GM03348 (cell line): ENCODE data around the gene TACC3.

Experiments used
- DNase-seq: peaks from one replicate; pipeline ENCODE4 v3.0.0; 2012; ENCODE audit warnings: low spot score

TACC3 gene

GRCh38 chr4:1746919-1747602 is 25.7 kb downstream of the TACC3 start:
- DNase-seq, result no peak

- no peak for DNase-seq
Observed at GRCh38 chr4:1747603-1747967, 26.3 kb downstream of the TACC3 start.

- peak; percentile 92 for DNase-seq
Observed at GRCh38 chr4:1748465-1748995, 27.2 kb downstream of the TACC3 start.

- no peak for DNase-seq
Observed at GRCh38 chr4:1749370-1749769, 28.0 kb downstream of the TACC3 start.

GRCh38 chr4:1749826-1750225 is 28.5 kb downstream of the TACC3 start:
- no peak for DNase-seq

GRCh38 chr4:1750381-1751154 is 29.2 kb downstream of the TACC3 start:
- DNase-seq, result no peak

GRCh38 chr4:1751155-1751918 is 30.0 kb downstream of the TACC3 start:
- no peak for DNase-seq

GRCh38 chr4:1751919-1752283 is 30.6 kb downstream of the TACC3 start:
- DNase-seq, result no peak

- no peak for DNase-seq
Observed at GRCh38 chr4:1752284-1753041, 31.1 kb downstream of the TACC3 start.

- no peak for DNase-seq
Observed at GRCh38 chr4:1753294-1753696, 32.0 kb downstream of the TACC3 start.

- DNase-seq, result no peak
Observed at GRCh38 chr4:1753697-1754311, 32.5 kb downstream of the TACC3 start.

- DNase-seq, result no peak
Observed at GRCh38 chr4:1754336-1754735, 33.0 kb downstream of the TACC3 start.

GRCh38 chr4:1755297-1755696 is 34.0 kb downstream of the TACC3 start:
- no peak for DNase-seq

- no peak for DNase-seq
Observed at GRCh38 chr4:1756079-1756478, 34.8 kb downstream of the TACC3 start.

GRCh38 chr4:1756893-1757779 is 35.8 kb downstream of the TACC3 start:
- DNase-seq, result no peak

- DNase-seq, result no peak
Observed at GRCh38 chr4:1757836-1758235, 36.5 kb downstream of the TACC3 start.

- no peak for DNase-seq
Observed at GRCh38 chr4:1758306-1759121, 37.2 kb downstream of the TACC3 start.

GRCh38 chr4:1759170-1759817 is 38.0 kb downstream of the TACC3 start:
- no peak for DNase-seq

GRCh38 chr4:1759818-1760223 is 38.5 kb downstream of the TACC3 start:
- DNase-seq, result no peak
